GM12878 (cell line): ENCODE measurements around the gene ADARB1. TPM values are rescaled to one million over a fixed set of nuclear protein-coding genes. Genes with fewer than 3 reads are reported as not detected.

Experiments used
- ATAC-seq: fragments of 200-7000 bp; cut with Tn5 transposase; 3 replicates; pipeline ENCODE4 v1.9.1; 2020; ENCODE audit warnings: mild to moderate bottlenecking, moderate library complexity
- BruUV-seq: library from RNA; stranded (reverse); fragments of 400-500 nt; replicated peaks from 2 replicates; lab custom pipeline; 2021; lab: Mats Ljungman, UMichigan
- CTCF ChIA-PET: fragments of 300-600 bp; sonication (Branson Sonifier 250); formaldehyde crosslinking; extraction: SDS; loops from one replicate; lab custom pipeline; 2021; ENCODE audit warnings: inconsistent platforms; lab: Yijun Ruan, JAX
- POLR2A ChIA-PET: fragments of 350-600 bp; formaldehyde crosslinking; extraction: SDS; loops from one replicate; lab custom pipeline; 2021; ENCODE audit warnings: inconsistent platforms; lab: Charles Lee
- RAD21 ChIA-PET: fragments of 300-600 bp; sonication (Branson Sonifier 250); formaldehyde crosslinking; loops from one replicate; lab custom pipeline; 2023; ENCODE audit warnings: antibody characterized with exemption; ENCODE audit not compliant: unreplicated experiment; lab: Charles Lee
- SMC1A ChIA-PET: fragments of 300-600 bp; sonication (Branson Sonifier 250); formaldehyde crosslinking; loops from one replicate; lab custom pipeline; 2023; ENCODE audit not compliant: unreplicated experiment, uncharacterized antibody; lab: Charles Lee
- DNase-seq: peaks from one replicate; pipeline ENCODE4 v3.0.0-alpha.2; 2011; ENCODE audit warnings: low read depth, low spot score
- FAIRE-seq: peaks from 3 replicates; lab custom pipeline; 2011; peaks lifted over from hg19 to GRCh38; lab: Jason Lieb, UNC
- H2AFZ ChIP-seq: 2 replicates; pipeline ENCODE4 v1.6.0; 2011; ENCODE audit warnings: low read depth, low read length, control low read depth; ENCODE audit not compliant: control insufficient read depth
- H3K27ac ChIP-seq: 2 replicates; pipeline ENCODE4 v1.5.1; 2011; ENCODE audit warnings: control low read depth; ENCODE audit not compliant: control insufficient read depth, insufficient read depth
- H3K27me3 ChIP-seq, 2 experiments: replicated peaks in 1 of 2; 2 replicates each; pipeline versions ENCODE4 v1.6.0 to v1.6.1; 2011; ENCODE audit warnings: low read length in 1 of 2; ENCODE audit not compliant: control insufficient read depth in 2 of 2, insufficient read depth in 2 of 2
- H3K36me3 ChIP-seq, 2 experiments: 2 replicates each; pipeline ENCODE4 v1.5.1; 2011; ENCODE audit warnings: low read length in 1 of 2; ENCODE audit not compliant: control insufficient read depth in 2 of 2, insufficient read depth in 2 of 2
- H3K4me1 ChIP-seq: 2 replicates; pipeline ENCODE4 v1.6.1; 2011; ENCODE audit warnings: mild to moderate bottlenecking, low read length, moderate library complexity, mixed read lengths; ENCODE audit not compliant: control insufficient read depth, insufficient read depth
- H3K4me2 ChIP-seq: 2 replicates; pipeline ENCODE4 v1.6.0; 2011; ENCODE audit warnings: control low read depth; ENCODE audit not compliant: control insufficient read depth, insufficient read depth
- H3K4me3 ChIP-seq: fragments of 200-600 bp; sonication (generic); 2 replicates; pipeline ENCODE4 v1.5.1; 2016
- H3K79me2 ChIP-seq: 2 replicates; pipeline ENCODE4 v1.6.0; 2011; ENCODE audit warnings: low read length; ENCODE audit not compliant: control insufficient read depth, insufficient read depth
- H3K9ac ChIP-seq: 2 replicates; pipeline ENCODE4 v1.8.0; 2011; ENCODE audit warnings: low read length, control low read depth, mixed read lengths; ENCODE audit not compliant: control insufficient read depth, insufficient read depth
- H3K9me3 ChIP-seq: replicated peaks from 3 replicates; pipeline ENCODE4 v1.5.1; 2011; ENCODE audit warnings: mild to moderate bottlenecking, low read length; ENCODE audit not compliant: control insufficient read depth, insufficient read depth
- H4K20me1 ChIP-seq: 2 replicates; pipeline ENCODE4 v1.6.0; 2011; ENCODE audit not compliant: control insufficient read depth, insufficient read depth
- BHLHE40 ChIP-seq, 2 experiments: fragments of 450-650 bp in 1 of 2; IDR thresholded peaks; 2 replicates each; pipeline ENCODE4 v1.6.1; 2011 to 2017; ENCODE audit warnings: low read depth in 2 of 2, borderline replicate concordance in 1 of 2, improper control_type of control experiment in 1 of 2, low read length in 1 of 2, mild to moderate bottlenecking in 1 of 2
- NBN ChIP-seq: fragments of 450-650 bp; IDR thresholded peaks from 2 replicates; pipeline ENCODE4 v1.6.1; 2016
- PAX5 ChIP-seq: IDR thresholded peaks from 2 replicates; pipeline ENCODE4 v1.6.1; 2011; ENCODE audit warnings: low read depth, low read length, borderline replicate concordance
- PKNOX1 ChIP-seq: fragments of 450-650 bp; IDR thresholded peaks from 2 replicates; pipeline ENCODE4 v1.6.1; 2016; ENCODE audit warnings: mild to moderate bottlenecking
- RBBP5 ChIP-seq: fragments of 200-600 bp; sonication (generic); conservative IDR thresholded peaks from 2 replicates; pipeline ENCODE4 v1.6.1; 2016
- RELA ChIP-seq: fragments of 450-650 bp; IDR thresholded peaks from 2 replicates; pipeline ENCODE4 v1.8.0; 2014; ENCODE audit warnings: borderline replicate concordance; ENCODE audit not compliant: partially characterized antibody
- TAF1 ChIP-seq: IDR thresholded peaks from 2 replicates; pipeline ENCODE4 v1.6.1; 2011; ENCODE audit warnings: mild to moderate bottlenecking, low read depth, low read length, borderline replicate concordance
- TCF12 ChIP-seq: IDR thresholded peaks from 2 replicates; pipeline ENCODE4 v1.6.1; 2011; ENCODE audit warnings: low read depth, mild to moderate bottlenecking, low read length
- TCF3 ChIP-seq: IDR thresholded peaks from 2 replicates; pipeline ENCODE4 v1.6.1; 2012; ENCODE audit warnings: low read depth, mild to moderate bottlenecking, low read length, borderline replicate concordance; ENCODE audit not compliant: insufficient read depth
- ZNF384 ChIP-seq: IDR thresholded peaks from 2 replicates; pipeline ENCODE4 v1.6.1; 2012; ENCODE audit warnings: low read depth, mild to moderate bottlenecking, low read length, improper control_type of control experiment, borderline replicate concordance
- ZSCAN29 ChIP-seq: fragments of 450-650 bp; IDR thresholded peaks from 2 replicates; pipeline ENCODE4 v1.6.1; 2017; ENCODE audit warnings: mild to moderate bottlenecking, moderate library complexity
- WGBS: methylation state at CpG from one replicate; pipeline ENCODE4 v1.1.6; 2016; ENCODE audit warnings: low lambda C conversion rate; ENCODE audit not compliant: insufficient replicate concordance, insufficient coverage; ENCODE audit errors: missing lambda C conversion rate; 5-methylcytosine and 5-hydroxymethylcytosine counted together
- in situ Hi-C: fragments of 300-500 bp; cut with MboI; formaldehyde crosslinking; loops from 9 replicates; pipeline ENCODE4 v1.14.3; 2018; ENCODE audit warnings: mixed read lengths
- intact Hi-C: fragments of 100-400 bp; cut with micrococcal nuclease; formaldehyde crosslinking; loops from one replicate; pipeline ENCODE4 v1.14.2; 2022; ENCODE audit not compliant: unreplicated experiment
- polyA plus RNA-seq, 11 experiments: library from polyadenylated mRNA; depleted of rRNA in 4 of 11; unstranded in 6 of 11; stranded (reverse) in 5 of 11; fragments of >200 nt; fragmentation: Nextera tagmentation in 4 of 11; fragmentation: Illumina TruSeq in 1 of 11; extraction: Ambion mirVana in 4 of 11; extraction: Trizol in 1 of 11; gene quantifications; 1 replicate in 1 of 11; 2 replicates in 10 of 11; pipeline versions ENCODE4 v1.2.1 to v1.2.3, GENCODE V29; 2011 to 2016; ENCODE audit warnings: inconsistent platforms in 2 of 11, missing spikeins in 2 of 11, low read depth in 1 of 11
- total RNA-seq, 4 experiments: library from RNA; depleted of rRNA in 3 of 4; stranded (reverse); fragments of >200 nt in 3 of 4; fragmentation: Illumina TruSeq in 1 of 4; extraction: Trizol in 1 of 4; gene quantifications; 2 replicates each; pipeline versions ENCODE4 v1.2.1 to v1.2.3, GENCODE V29; 2013 to 2021
- TF ChIP-seq, protein P1 (sequence below): IDR thresholded peaks from 2 replicates; pipeline ENCODE4 v1.6.1; 2011; ENCODE audit warnings: low read depth, mild to moderate bottlenecking, low read length, moderate library complexity, borderline replicate concordance; ENCODE audit errors: extremely low read depth

ADARB1 gene
- total and polyA plus RNA-seq, 10 of the 15 experiments (the other 5 are each of a cell fraction or from before 2014, with no cell fraction given): 5.7 to 61.7 (median 25.3) TPM

- no peaks in the 10 kb centered on the region for H3K27me3 ChIP-seq
Measured at GRCh38 chr21:45254460-45254930, 180.1 kb downstream of the ADARB1 start.

GRCh38 chr21:45255381-45256020, 181.1 kb downstream of the ADARB1 start:
- no peak for DNase-seq
- H3K4me2 ChIP-seq: no peak overlapping the region
- no peak overlapping the region for H3K9ac ChIP-seq
- no peaks in the 10 kb centered on the region for H4K20me1 ChIP-seq
- H3K79me2 ChIP-seq: no peaks in the 10 kb centered on the region
- in situ Hi-C loops: no loop called here
- H3K4me1 ChIP-seq: no peaks in the 10 kb centered on the region
- WGBS: 41% methylated on average over 19 of the region's 22 CpGs
- no peak for FAIRE-seq
- H3K36me3 ChIP-seq: no peaks in the 10 kb centered on the region
- ATAC-seq: peak; percentile 85
- POLR2A ChIA-PET: no interaction called here
- no TSS peak for BruUV-seq
- SMC1A ChIA-PET: no interaction called here
- H3K27me3 ChIP-seq: no peaks in the 10 kb centered on the region
- H3K9me3 ChIP-seq: no peaks in the 10 kb centered on the region; the same call in 2 of the 3 replicates
- H2AFZ ChIP-seq: no peak overlapping the region
- RAD21 ChIA-PET: no interaction called here
- CTCF ChIA-PET: interaction anchor here (0.6 kb wide), 1 partner anchor 184 kb away, joined by 3 read pairs; no protein-coding TSS in a partner anchor
- H3K4me3 ChIP-seq: no peak overlapping the region
- no peak overlapping the region for H3K27ac ChIP-seq
- intact Hi-C loops: no loop called here
- TF ChIP-seq TAF1 (no peak), RBBP5 (no peak), PAX5 (0 out of 2 replicates have a peak, but pooled peaks have one; percentile 26), TCF3 (no peak), ZSCAN29 (no peak), TCF12 (no peak), BHLHE40 (IDR thresholded peaks at IDR 0.05; ENCODE audit: borderline replicate concordance in 1 of 2, low read depth in 2 of 2, low read length in 1 of 2) (peak; percentile 11 to 77; a peak in 2 of 4 replicates), ZNF384 (no peak), PKNOX1 (no peak), RELA (no peak)
- TF ChIP-seq, protein P1, sequence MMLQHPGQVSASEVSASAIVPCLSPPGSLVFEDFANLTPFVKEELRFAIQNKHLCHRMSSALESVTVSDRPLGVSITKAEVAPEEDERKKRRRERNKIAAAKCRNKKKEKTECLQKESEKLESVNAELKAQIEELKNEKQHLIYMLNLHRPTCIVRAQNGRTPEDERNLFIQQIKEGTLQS: peak; percentile 26; the same call in 1 of the 2 replicates

More at GRCh38 chr21:45254460-45254930, 180.1 kb downstream of the ADARB1 start:
- in situ Hi-C loops: no loop called here
- 54% methylated on average over 16 of the region's 17 CpGs for WGBS
- no peaks in the 10 kb centered on the region for H3K36me3 ChIP-seq
- FAIRE-seq: no peak
- TF ChIP-seq PKNOX1: no peak
- TF ChIP-seq NBN: no peak
- TF ChIP-seq, all 136 proteins: peak for 0
- H3K9me3 ChIP-seq: no peaks in the 10 kb centered on the region; the same call in 2 of the 3 replicates
- H3K4me3 ChIP-seq: no peak overlapping the region
- H3K4me1 ChIP-seq: no peaks in the 10 kb centered on the region
- no TSS peak for BruUV-seq
- H2AFZ ChIP-seq: no peak overlapping the region
- no peak overlapping the region for H3K27ac ChIP-seq
- H3K4me2 ChIP-seq: no peak overlapping the region
- no peak overlapping the region for H3K9ac ChIP-seq
- no peaks in the 10 kb centered on the region for H3K79me2 ChIP-seq
- RAD21 ChIA-PET: no interaction called here
- DNase-seq (no peak), ATAC-seq (no peak)
- POLR2A ChIA-PET: no interaction called here
- SMC1A ChIA-PET: no interaction called here
- no peaks in the 10 kb centered on the region for H4K20me1 ChIP-seq
- CTCF ChIA-PET: no interaction called here
- intact Hi-C loops: no loop called here
